Panc1 (cell line): Measurements from ENCODE around the gene PRR23C. TPM values are rescaled to one million over a fixed set of nuclear protein-coding genes. Genes with fewer than 3 reads are reported as not detected.
"Not testable (repeated sequence)": the region's sequence is repeated elsewhere in the genome, so short reads cannot be mapped to it uniquely, and the experiment has no call there.

Experiments
- ATAC-seq: fragments of 200-7000 bp; cut with Tn5 transposase; 2 replicates; pipeline ENCODE4 v1.9.1; 2020; ENCODE audit warnings: mild to moderate bottlenecking, moderate library complexity
- BruUV-seq: library from RNA; stranded (reverse); fragments of 400-500 nt; replicated peaks from 2 replicates; lab custom pipeline; 2021; lab: Mats Ljungman, UMichigan
- CTCF ChIA-PET: fragments of 300-600 bp; sonication (Branson Sonifier 250); formaldehyde crosslinking; loops from one replicate; lab custom pipeline; 2022; ENCODE audit warnings: antibody characterized with exemption; lab: Charles Lee
- POLR2A ChIA-PET: fragments of 300-600 bp; sonication (Branson Sonifier 250); formaldehyde crosslinking; loops from one replicate; lab custom pipeline; 2022; ENCODE audit warnings: antibody characterized with exemption; lab: Charles Lee
- DNase-seq: peaks from one replicate; pipeline ENCODE4 v3.0.0-alpha.2; 2010; ENCODE audit warnings: low read depth, low spot score
- H3K27ac ChIP-seq: 2 replicates; pipeline ENCODE4 v1.5.1; 2011; ENCODE audit warnings: mild to moderate bottlenecking, low read length, inconsistent platforms
- H3K27me3 ChIP-seq: fragments of 200-500 bp; sonication (Bioruptor generic); 2 replicates; pipeline ENCODE4 v1.6.0; 2014; ENCODE audit warnings: low read length, inconsistent platforms; ENCODE audit not compliant: control insufficient read depth, insufficient read depth
- H3K36me3 ChIP-seq: fragments of 200-500 bp; sonication (Bioruptor generic); 2 replicates; pipeline ENCODE4 v1.5.1; 2014; ENCODE audit warnings: inconsistent platforms, mild to moderate bottlenecking, low read length, moderate library complexity; ENCODE audit not compliant: control insufficient read depth, insufficient read depth
- H3K4me1 ChIP-seq: 2 replicates; pipeline ENCODE4 v1.5.1; 2011; ENCODE audit warnings: inconsistent platforms, mild to moderate bottlenecking, low read length, moderate library complexity; ENCODE audit not compliant: control insufficient read depth, insufficient read depth
- H3K4me3 ChIP-seq, 2 experiments: 2 replicates each; pipeline ENCODE4 v1.5.1; 2011 to 2012; ENCODE audit warnings: low read depth in 2 of 2, low read length in 2 of 2, mild to moderate bottlenecking in 2 of 2, inconsistent platforms in 1 of 2, moderate library complexity in 1 of 2
- H3K9me3 ChIP-seq: fragments of 200-500 bp; sonication (Bioruptor generic); 2 replicates; pipeline ENCODE4 v1.5.1; 2014; ENCODE audit warnings: low read depth, mild to moderate bottlenecking, inconsistent platforms, low read length, moderate library complexity; ENCODE audit not compliant: control insufficient read depth, insufficient read depth
- CTCF ChIP-seq: fragments of 450-650 bp; IDR thresholded peaks from 2 replicates; pipeline ENCODE4 v1.5.1; 2017; ENCODE audit warnings: mild to moderate bottlenecking
- POLR2AphosphoS5 ChIP-seq: IDR thresholded peaks from 2 replicates; pipeline ENCODE4 v1.6.1; 2012; ENCODE audit warnings: mild to moderate bottlenecking, low read depth, low read length, moderate library complexity
- REST ChIP-seq, 2 experiments: IDR thresholded peaks; 2 replicates each; pipeline ENCODE4 v1.6.1; 2011 to 2012; ENCODE audit warnings: low read depth in 2 of 2, control low read depth in 1 of 2, low read length in 1 of 2, mild to moderate bottlenecking in 1 of 2, moderate library complexity in 1 of 2; ENCODE audit not compliant: insufficient read depth in 1 of 2
- SIN3A ChIP-seq: IDR thresholded peaks from 2 replicates; pipeline ENCODE4 v1.6.1; 2012; ENCODE audit warnings: low read depth, mild to moderate bottlenecking, low read length, moderate library complexity, borderline replicate concordance; ENCODE audit not compliant: insufficient read depth
- TCF7L2 ChIP-seq: IDR thresholded peaks from 2 replicates; pipeline ENCODE4 v1.6.1; 2011; ENCODE audit warnings: mild to moderate bottlenecking, low read depth, low read length, inconsistent platforms
- in situ Hi-C: cut with HindIII; loops from 2 replicates; pipeline ENCODE4 v1.10.0; 2016; ENCODE audit warnings: low sequenced_read_pairs, low pct_unique_long_range_greater_than_20kb
- intact Hi-C: fragments of 100-400 bp; cut with micrococcal nuclease; formaldehyde crosslinking; loops from one replicate; pipeline ENCODE4 v1.10.0; 2022; ENCODE audit not compliant: unreplicated experiment
- total RNA-seq: library from RNA; stranded (reverse); gene quantifications from one replicate; pipeline ENCODE4 v1.2.1, GENCODE V29; 2021; ENCODE audit not compliant: unreplicated experiment

PRR23C gene
- total RNA-seq, 1 experiment from 2014 or later = not detected

- no peaks in the 10 kb centered on the region for H3K9me3 ChIP-seq
- in situ Hi-C loops (no loop called here), intact Hi-C loops (no loop called here)
- DNase-seq = no peak
- no peak for TF ChIP-seq CTCF
- no peak for TF ChIP-seq TCF7L2
- no peak for TF ChIP-seq POLR2AphosphoS5
- TF ChIP-seq REST (IDR thresholded peaks at IDR 0.05; ENCODE audit: insufficient read depth in 1 of 2, low read depth in 2 of 2, low read length in 1 of 2) = no peak
- TF ChIP-seq SIN3A = no peak
- no peak overlapping the region for H3K27ac ChIP-seq
- no peaks in the 10 kb centered on the region for H3K4me1 ChIP-seq
- CTCF ChIA-PET = no interaction called here
- H3K4me3 ChIP-seq = no peak overlapping the region
- POLR2A ChIA-PET = no interaction called here
- no TSS peak for BruUV-seq
- no peaks in the 10 kb centered on the region; the same call in 1 of the 2 replicates for H3K27me3 ChIP-seq
- ATAC-seq = no peak
- H3K36me3 ChIP-seq = no peaks in the 10 kb centered on the region
Observed at GRCh38 chr3:139032326-139033002, 12.2 kb downstream of the PRR23C start.

- H3K4me1 ChIP-seq, H3K27ac ChIP-seq, ATAC-seq, H3K27me3 ChIP-seq, H3K36me3 ChIP-seq, intact Hi-C loops, CTCF ChIA-PET, DNase-seq, POLR2A ChIA-PET, H3K9me3 ChIP-seq, BruUV-seq, H3K4me3 ChIP-seq, in situ Hi-C loops: not testable (repeated sequence)
Observed at GRCh38 chr3:139030576-139030975, 14.1 kb downstream of the PRR23C start.

- H3K27me3 ChIP-seq = no peaks in the 10 kb centered on the region; the same call in 1 of the 2 replicates
Observed at GRCh38 chr3:139024968-139025367, 19.7 kb downstream of the PRR23C start.

More at GRCh38 chr3:139024968-139025367, 19.7 kb downstream of the PRR23C start:
- ChIA-PET CTCF (no interaction called here), POLR2A (no interaction called here)
- H3K27ac ChIP-seq = no peak overlapping the region
- no peaks in the 10 kb centered on the region for H3K4me1 ChIP-seq
- H3K4me3 ChIP-seq = no peak overlapping the region
- in situ Hi-C loops = no loop called here
- intact Hi-C loops = no loop called here
- ATAC-seq = no peak
- DNase-seq = no peak
- no TSS peak for BruUV-seq
- H3K9me3 ChIP-seq = no peaks in the 10 kb centered on the region
- no peaks in the 10 kb centered on the region for H3K36me3 ChIP-seq
- TF ChIP-seq REST (IDR thresholded peaks at IDR 0.05; ENCODE audit: insufficient read depth in 1 of 2, low read depth in 2 of 2, low read length in 1 of 2) (no peak), TCF7L2 (no peak), POLR2AphosphoS5 (no peak), SIN3A (no peak), CTCF (no peak)
